Thoracic aorta (tissue), 2 donors: ENCODE data around the gene MNX1. TPM values are rescaled to one million over a fixed set of nuclear protein-coding genes. Genes with fewer than 3 reads are reported as not detected.

Experiments
- ATAC-seq: fragments of 150-250 bp; one replicate; pipeline ENCODE4 v1.8.0; 2017; ENCODE audit warnings: low read depth; ENCODE audit not compliant: insufficient number of reproducible peaks, low FRiP score
- DNase-seq: peaks from one replicate; pipeline ENCODE4 v3.0.0-alpha.2; 2020; ENCODE audit warnings: low spot score
- H3K27ac ChIP-seq, 2 donors: fragments of 200-600 bp; sonication (generic); 1 replicate in 1 of 2; 2 replicates in 1 of 2; pipeline ENCODE4 v1.5.1; 2016; ENCODE audit warnings: mild to moderate bottlenecking in 2 of 2, moderate library complexity in 2 of 2
- H3K27me3 ChIP-seq: fragments of 200-600 bp; sonication (generic); replicated peaks from 2 replicates; pipeline ENCODE4 v1.6.0; 2016; ENCODE audit warnings: mild to moderate bottlenecking; ENCODE audit not compliant: insufficient read depth
- H3K36me3 ChIP-seq: fragments of 200-600 bp; sonication (generic); one replicate; pipeline ENCODE4 v1.5.1; 2016
- H3K4me1 ChIP-seq, 2 donors: fragments of 200-600 bp; sonication (generic); 1 replicate in 1 of 2; 2 replicates in 1 of 2; pipeline versions ENCODE4 v1.5.1 to v1.6.0; 2016; ENCODE audit warnings: low read depth in 2 of 2, mild to moderate bottlenecking in 1 of 2; ENCODE audit not compliant: control insufficient read depth in 1 of 2
- H3K4me3 ChIP-seq: fragments of 200-600 bp; sonication (generic); 2 replicates; pipeline ENCODE4 v1.5.1; 2016; ENCODE audit warnings: mild to moderate bottlenecking
- H3K9me3 ChIP-seq: fragments of 200-600 bp; sonication (generic); 2 replicates; pipeline ENCODE4 v1.5.1; 2016
- total RNA-seq, 2 donors: library from RNA; depleted of rRNA; stranded (reverse); fragments of >200 nt; gene quantifications; one replicate each; pipeline versions ENCODE4 v1.1.0 to v1.2.3, GENCODE V29; 2016
- TF ChIP-seq, protein P1 (sequence below): fragments of 200-600 bp; sonication (generic); IDR thresholded peaks from one replicate; pipeline ENCODE4 v1.5.1; 2019; ENCODE audit warnings: antibody characterized with exemption

MNX1 gene
- total RNA-seq, 2 donors from 2014 or later, result not detected

- no peak for ATAC-seq
- Histone ChIP-seq H3K4me1 (no peaks in the 10 kb centered on the region), H3K36me3 (no peaks in the 10 kb centered on the region), H3K9me3 (no peaks in the 10 kb centered on the region), H3K4me3 (no peak overlapping the region), H3K27ac (no peak overlapping the region), H3K27me3 (no peaks in the 10 kb centered on the region)
- no peak for DNase-seq
- TF ChIP-seq, protein P1, sequence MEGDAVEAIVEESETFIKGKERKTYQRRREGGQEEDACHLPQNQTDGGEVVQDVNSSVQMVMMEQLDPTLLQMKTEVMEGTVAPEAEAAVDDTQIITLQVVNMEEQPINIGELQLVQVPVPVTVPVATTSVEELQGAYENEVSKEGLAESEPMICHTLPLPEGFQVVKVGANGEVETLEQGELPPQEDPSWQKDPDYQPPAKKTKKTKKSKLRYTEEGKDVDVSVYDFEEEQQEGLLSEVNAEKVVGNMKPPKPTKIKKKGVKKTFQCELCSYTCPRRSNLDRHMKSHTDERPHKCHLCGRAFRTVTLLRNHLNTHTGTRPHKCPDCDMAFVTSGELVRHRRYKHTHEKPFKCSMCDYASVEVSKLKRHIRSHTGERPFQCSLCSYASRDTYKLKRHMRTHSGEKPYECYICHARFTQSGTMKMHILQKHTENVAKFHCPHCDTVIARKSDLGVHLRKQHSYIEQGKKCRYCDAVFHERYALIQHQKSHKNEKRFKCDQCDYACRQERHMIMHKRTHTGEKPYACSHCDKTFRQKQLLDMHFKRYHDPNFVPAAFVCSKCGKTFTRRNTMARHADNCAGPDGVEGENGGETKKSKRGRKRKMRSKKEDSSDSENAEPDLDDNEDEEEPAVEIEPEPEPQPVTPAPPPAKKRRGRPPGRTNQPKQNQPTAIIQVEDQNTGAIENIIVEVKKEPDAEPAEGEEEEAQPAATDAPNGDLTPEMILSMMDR, result no peak
Observed at GRCh38 chr7:157037635-157038034, 27.2 kb upstream of the MNX1 start.

- no peaks in the 10 kb centered on the region for H3K27me3 ChIP-seq
- H3K36me3 ChIP-seq, result no peaks in the 10 kb centered on the region
- ATAC-seq, result no peak
- no peak overlapping the region for H3K27ac ChIP-seq
- no peaks in the 10 kb centered on the region for H3K4me1 ChIP-seq
- no peak overlapping the region for H3K4me3 ChIP-seq
- no peaks in the 10 kb centered on the region for H3K9me3 ChIP-seq
- no peak for DNase-seq
- TF ChIP-seq, protein P1, result no peak
Observed at GRCh38 chr7:157037028-157037427, 26.6 kb upstream of the MNX1 start.

DNA sequence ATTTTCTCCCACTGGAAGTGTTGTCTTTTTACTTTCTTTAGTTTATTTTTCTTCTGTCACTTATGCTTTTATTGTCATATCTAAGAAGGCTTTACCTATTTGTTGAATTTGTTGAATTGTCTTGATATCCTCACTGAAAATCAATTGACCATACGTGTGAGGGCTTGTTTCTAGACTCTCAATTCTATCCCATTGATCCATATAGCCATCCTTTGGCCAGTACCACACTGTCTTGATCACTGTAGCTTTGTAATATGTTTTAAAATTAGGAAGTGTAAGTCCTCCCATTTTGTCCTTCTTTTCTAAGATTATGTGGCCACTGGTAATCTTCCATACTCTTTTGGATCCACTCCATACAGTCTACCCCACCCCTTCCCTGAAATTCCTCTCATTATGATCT lies 25.5 kb upstream of the MNX1 start:
- H3K27ac ChIP-seq, result no peak overlapping the region
- ATAC-seq (no peak), DNase-seq (no peak)
- no peaks in the 10 kb centered on the region for H3K27me3 ChIP-seq
- H3K4me3 ChIP-seq, result no peak overlapping the region
- no peaks in the 10 kb centered on the region for H3K9me3 ChIP-seq
- TF ChIP-seq, protein P1, result no peak
- no peaks in the 10 kb centered on the region for H3K36me3 ChIP-seq
- no peaks in the 10 kb centered on the region for H3K4me1 ChIP-seq

DNA sequence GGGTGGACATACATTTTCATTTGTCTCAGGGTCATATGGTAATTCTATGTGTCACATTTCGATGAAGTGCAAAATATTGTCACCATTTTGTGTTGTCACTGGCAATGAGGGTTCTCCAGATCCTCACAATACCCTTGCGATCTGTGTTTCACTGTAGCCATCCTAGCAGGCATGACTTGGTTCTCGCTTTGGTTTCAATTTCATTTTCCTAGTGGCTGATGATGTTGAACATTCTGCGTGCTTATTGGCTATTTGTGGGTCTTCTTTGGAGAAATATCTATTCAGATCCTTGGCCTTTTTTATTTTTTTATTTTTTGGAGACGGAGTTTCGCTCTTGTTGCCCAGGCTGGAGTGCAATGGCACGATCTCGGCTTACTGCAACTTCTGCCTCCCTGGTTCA lies 24.8 kb upstream of the MNX1 start:
- Histone ChIP-seq H3K4me3 (no peak overlapping the region), H3K9me3 (no peaks in the 10 kb centered on the region), H3K27ac (no peak overlapping the region), H3K36me3 (no peaks in the 10 kb centered on the region), H3K4me1 (no peaks in the 10 kb centered on the region), H3K27me3 (no peaks in the 10 kb centered on the region)
- DNase-seq (no peak), ATAC-seq (no peak)
- TF ChIP-seq, protein P1, result no peak

GRCh38 chr7:157033483-157034473 lies 23.3 kb upstream of the MNX1 start:
- no peak overlapping the region for H3K4me3 ChIP-seq
- H3K4me1 ChIP-seq, result no peaks in the 10 kb centered on the region
- H3K9me3 ChIP-seq, result no peaks in the 10 kb centered on the region
- ATAC-seq (no peak), DNase-seq (no peak)
- H3K27me3 ChIP-seq, result no peaks in the 10 kb centered on the region
- no peaks in the 10 kb centered on the region for H3K36me3 ChIP-seq
- H3K27ac ChIP-seq, result no peak overlapping the region
- TF ChIP-seq, protein P1, result no peak
